ENCODE data around the gene THADA.

DNA sequence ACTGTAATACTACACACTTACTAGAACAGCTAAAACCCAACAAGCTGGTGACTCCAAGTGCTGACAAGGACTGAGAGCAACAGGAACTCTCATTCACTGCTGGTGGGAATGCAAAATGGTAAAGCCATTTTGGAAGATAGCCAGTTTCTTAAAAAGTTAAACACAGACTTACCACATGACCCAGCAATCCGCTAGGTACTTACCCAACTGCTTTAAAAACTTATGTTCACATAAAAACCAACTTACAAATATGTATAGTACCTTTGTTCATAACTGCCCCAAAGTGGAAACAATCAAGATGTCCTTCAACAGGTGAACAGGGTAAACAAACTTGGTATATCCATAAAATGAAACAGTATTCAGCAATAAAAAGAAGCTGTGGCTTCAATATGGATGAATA is 216.3 kb downstream of the THADA start:
- TF ChIP-seq, protein P1, sequence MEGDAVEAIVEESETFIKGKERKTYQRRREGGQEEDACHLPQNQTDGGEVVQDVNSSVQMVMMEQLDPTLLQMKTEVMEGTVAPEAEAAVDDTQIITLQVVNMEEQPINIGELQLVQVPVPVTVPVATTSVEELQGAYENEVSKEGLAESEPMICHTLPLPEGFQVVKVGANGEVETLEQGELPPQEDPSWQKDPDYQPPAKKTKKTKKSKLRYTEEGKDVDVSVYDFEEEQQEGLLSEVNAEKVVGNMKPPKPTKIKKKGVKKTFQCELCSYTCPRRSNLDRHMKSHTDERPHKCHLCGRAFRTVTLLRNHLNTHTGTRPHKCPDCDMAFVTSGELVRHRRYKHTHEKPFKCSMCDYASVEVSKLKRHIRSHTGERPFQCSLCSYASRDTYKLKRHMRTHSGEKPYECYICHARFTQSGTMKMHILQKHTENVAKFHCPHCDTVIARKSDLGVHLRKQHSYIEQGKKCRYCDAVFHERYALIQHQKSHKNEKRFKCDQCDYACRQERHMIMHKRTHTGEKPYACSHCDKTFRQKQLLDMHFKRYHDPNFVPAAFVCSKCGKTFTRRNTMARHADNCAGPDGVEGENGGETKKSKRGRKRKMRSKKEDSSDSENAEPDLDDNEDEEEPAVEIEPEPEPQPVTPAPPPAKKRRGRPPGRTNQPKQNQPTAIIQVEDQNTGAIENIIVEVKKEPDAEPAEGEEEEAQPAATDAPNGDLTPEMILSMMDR (optimal IDR thresholded peaks at IDR 0.05 in 1 of 3, IDR thresholded peaks at IDR 0.05 in 1 of 3, conservative IDR thresholded peaks at IDR 0.05 in 1 of 3; ENCODE audit: extremely low read depth in 1 of 3, insufficient read depth in 2 of 3, low read length in 3 of 3) = no peak
- no peak for TF ChIP-seq EZH2 (IDR thresholded peaks at IDR 0.05; ENCODE audit: low read length)

All from keratinocyte (primary cell).